ENCODE results near the gene TGM3. TPM values are rescaled to one million over a fixed set of nuclear protein-coding genes. Genes with fewer than 3 reads are reported as not detected.
A peak's percentile ranks its signal among the peaks of the same experiment; 100 is the strongest.

The TGM3 gene
- total RNA-seq, 2 donors from 2014 or later: not detected

GRCh38 chr20:2300420-2300819 is 4.6 kb downstream of the TGM3 start:
- H3K9me3 ChIP-seq: no peaks in the 10 kb centered on the region
- no peak for DNase-seq (ENCODE audit: low spot score)
- no peak overlapping the region for H3K27ac ChIP-seq

GRCh38 chr20:2301164-2301622 is 5.4 kb downstream of the TGM3 start:
- no peak overlapping the region for H3K27ac ChIP-seq
- peak; percentile 67 for DNase-seq (ENCODE audit: low spot score)
- H3K4me1 ChIP-seq: no peaks in the 10 kb centered on the region
- no peaks in the 10 kb centered on the region for H3K36me3 ChIP-seq
- no peak overlapping the region for H3K4me3 ChIP-seq
- TF ChIP-seq CTCF (IDR thresholded peaks at IDR 0.05): no peak
- no peaks in the 10 kb centered on the region for H3K9me3 ChIP-seq
- no peaks in the 10 kb centered on the region for H3K27me3 ChIP-seq

More at GRCh38 chr20:2300420-2300819, 4.6 kb downstream of the TGM3 start:
- Histone ChIP-seq H3K4me1 (no peaks in the 10 kb centered on the region), H3K4me3 (no peak overlapping the region), H3K27me3 (no peaks in the 10 kb centered on the region), H3K36me3 (no peaks in the 10 kb centered on the region)
- TF ChIP-seq CTCF (IDR thresholded peaks at IDR 0.05): no peak

- no peaks in the 10 kb centered on the region for H3K9me3 ChIP-seq
- no peaks in the 10 kb centered on the region for H3K4me1 ChIP-seq
- DNase-seq (ENCODE audit: low spot score): no peak
- no peaks in the 10 kb centered on the region for H3K36me3 ChIP-seq
- no peak overlapping the region for H3K4me3 ChIP-seq
- H3K27me3 ChIP-seq: no peaks in the 10 kb centered on the region
- no peak overlapping the region for H3K27ac ChIP-seq
- no peak for TF ChIP-seq CTCF (IDR thresholded peaks at IDR 0.05)
Observed at GRCh38 chr20:2302384-2303060, 6.7 kb downstream of the TGM3 start.

GRCh38 chr20:2303673-2304072 is 7.9 kb downstream of the TGM3 start:
- Histone ChIP-seq H3K36me3 (no peaks in the 10 kb centered on the region), H3K4me3 (no peak overlapping the region), H3K27me3 (no peaks in the 10 kb centered on the region), H3K27ac (no peak overlapping the region), H3K9me3 (no peaks in the 10 kb centered on the region), H3K4me1 (no peaks in the 10 kb centered on the region)
- TF ChIP-seq CTCF (IDR thresholded peaks at IDR 0.05): no peak
- no peak for DNase-seq (ENCODE audit: low spot score)

GRCh38 chr20:2304180-2304579 is 8.4 kb downstream of the TGM3 start:
- no peaks in the 10 kb centered on the region for H3K27me3 ChIP-seq
- H3K9me3 ChIP-seq: no peaks in the 10 kb centered on the region
- no peak for DNase-seq (ENCODE audit: low spot score)
- H3K4me3 ChIP-seq: no peak overlapping the region
- TF ChIP-seq CTCF (IDR thresholded peaks at IDR 0.05): no peak
- no peaks in the 10 kb centered on the region for H3K4me1 ChIP-seq
- H3K27ac ChIP-seq: no peak overlapping the region
- H3K36me3 ChIP-seq: no peaks in the 10 kb centered on the region

- no peaks in the 10 kb centered on the region for H3K4me1 ChIP-seq
- no peaks in the 10 kb centered on the region for H3K36me3 ChIP-seq
- H3K27ac ChIP-seq: no peak overlapping the region
- no peak for TF ChIP-seq CTCF (IDR thresholded peaks at IDR 0.05)
- no peak overlapping the region for H3K4me3 ChIP-seq
- H3K9me3 ChIP-seq: no peaks in the 10 kb centered on the region
- DNase-seq (ENCODE audit: low spot score): no peak
- no peaks in the 10 kb centered on the region for H3K27me3 ChIP-seq
Observed at GRCh38 chr20:2305029-2305428, 9.2 kb downstream of the TGM3 start.

Data from right atrium auricular region (tissue), 2 donors.